ENCODE measurements around the gene ROBO1. TPM values are rescaled to one million over a fixed set of nuclear protein-coding genes. Genes with fewer than 3 reads are reported as not detected.

ROBO1 gene
- total and polyA plus RNA-seq, 2 of the 13 experiments (the other 11 are each of a cell fraction or from before 2014, with no cell fraction given) = 52.2 to 71.0 TPM

- no peaks in the 10 kb centered on the region for H4K20me1 ChIP-seq (ENCODE audit: insufficient read depth, low read length)
- ChIA-PET CTCF (ENCODE audit: low intra/inter-chr PET ratio, low total read pairs) (no interaction called here), POLR2A (no interaction called here)
- WGBS (ENCODE audit: low lambda C conversion rate) = 0% methylated on average over 2 of the region's 2 CpGs
- DNase-seq (ENCODE audit: low spot score) (no peak), ATAC-seq (no peak), FAIRE-seq (no peak)
- H3K9me3 ChIP-seq (ENCODE audit: low read length) = no peaks in the 10 kb centered on the region
- H3K4me1 ChIP-seq (ENCODE audit: insufficient read depth, low read length) = no peaks in the 10 kb centered on the region
- H3K4me3 ChIP-seq (replicated peaks in 1 of 3; ENCODE audit: insufficient read depth in 1 of 3, low read depth in 2 of 3, low read length in 3 of 3) = no peak overlapping the region
- intact Hi-C loops (cut with micrococcal nuclease; ENCODE audit: unreplicated experiment) = no loop called here
- H2AFZ ChIP-seq (ENCODE audit: low read length) = no peak overlapping the region
- H3K4me2 ChIP-seq (ENCODE audit: low read depth, low read length) = no peak overlapping the region
- in situ Hi-C loops (cut with HindIII; ENCODE audit: extremely low pct_ligation_motif_present, low pct_unique_long_range_greater_than_20kb) = no loop called here
- H3K27ac ChIP-seq (ENCODE audit: extremely low read length, insufficient read depth, low read length) = no peak overlapping the region
- H3K36me3 ChIP-seq (replicated peaks in 1 of 2; ENCODE audit: control insufficient read depth in 1 of 2, insufficient read depth in 2 of 2, low read length in 2 of 2) = no peaks in the 10 kb centered on the region
- no peaks in the 10 kb centered on the region for H3K79me2 ChIP-seq (ENCODE audit: insufficient read depth, low read length)
- BruUV-seq (replicated peaks) = no TSS peak
- no peak overlapping the region for H3K9ac ChIP-seq (ENCODE audit: insufficient read depth, low read depth, low read length)
- H3K27me3 ChIP-seq (ENCODE audit: control insufficient read depth in 1 of 2, insufficient read depth in 2 of 2, low read length in 2 of 2) = no peaks in the 10 kb centered on the region; a peak in 1 of 5 replicates
- TF ChIP-seq ZNF20 (CRISPR knock-in tag; IDR thresholded peaks at IDR 0.05) (no peak), ZNF800 (CRISPR knock-in tag; IDR thresholded peaks at IDR 0.05) (no peak), MAF1 (CRISPR knock-in tag; IDR thresholded peaks at IDR 0.05; ENCODE audit: borderline replicate concordance) (no peak), ZNF891 (CRISPR knock-in tag; IDR thresholded peaks at IDR 0.05) (no peak), ZBTB40 (IDR thresholded peaks at IDR 0.05) (no peak), ZBTB40 (CRISPR knock-in tag; IDR thresholded peaks at IDR 0.05) (no peak), BATF2 (CRISPR knock-in tag; IDR thresholded peaks at IDR 0.05) (no peak), TBP (CRISPR knock-in tag; IDR thresholded peaks at IDR 0.05) (no peak), RORA (CRISPR knock-in tag; IDR thresholded peaks at IDR 0.05) (no peak), KLF6 (CRISPR knock-in tag; IDR thresholded peaks at IDR 0.05) (no peak)
- TF ChIP-seq, protein P1, sequence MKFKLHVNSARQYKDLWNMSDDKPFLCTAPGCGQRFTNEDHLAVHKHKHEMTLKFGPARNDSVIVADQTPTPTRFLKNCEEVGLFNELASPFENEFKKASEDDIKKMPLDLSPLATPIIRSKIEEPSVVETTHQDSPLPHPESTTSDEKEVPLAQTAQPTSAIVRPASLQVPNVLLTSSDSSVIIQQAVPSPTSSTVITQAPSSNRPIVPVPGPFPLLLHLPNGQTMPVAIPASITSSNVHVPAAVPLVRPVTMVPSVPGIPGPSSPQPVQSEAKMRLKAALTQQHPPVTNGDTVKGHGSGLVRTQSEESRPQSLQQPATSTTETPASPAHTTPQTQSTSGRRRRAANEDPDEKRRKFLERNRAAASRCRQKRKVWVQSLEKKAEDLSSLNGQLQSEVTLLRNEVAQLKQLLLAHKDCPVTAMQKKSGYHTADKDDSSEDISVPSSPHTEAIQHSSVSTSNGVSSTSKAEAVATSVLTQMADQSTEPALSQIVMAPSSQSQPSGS (CRISPR knock-in tag; IDR thresholded peaks at IDR 0.05) = no peak
Observed at GRCh38 chr3:79808515-79808914, 40.7 kb upstream of the ROBO1 start.
